H9 (cell line): Measurements from ENCODE around the gene SEMA5A. TPM values are rescaled to one million over a fixed set of nuclear protein-coding genes. Genes with fewer than 3 reads are reported as not detected.

Experiments used
- DNase-seq: peaks from one replicate; pipeline ENCODE4 v3.0.0-alpha.2; 2017
- H2AFZ ChIP-seq: one replicate; pipeline ENCODE4 v1.6.1; 2013; ENCODE audit warnings: mild to moderate bottlenecking, low read length, control low read depth, moderate library complexity
- H2AK5ac ChIP-seq: 2 replicates; pipeline ENCODE4 v1.6.1; 2013; ENCODE audit warnings: low read length, control low read depth, mixed read lengths; ENCODE audit not compliant: insufficient read length
- H2BK120ac ChIP-seq: one replicate; pipeline ENCODE4 v1.6.1; 2013; ENCODE audit warnings: low read depth, mild to moderate bottlenecking, low read length, control low read depth, inconsistent platforms; ENCODE audit not compliant: poor library complexity, severe bottlenecking
- H2BK12ac ChIP-seq: 2 replicates; pipeline ENCODE4 v1.6.1; 2013; ENCODE audit warnings: low read length, control low read depth, mixed read lengths, low read depth; ENCODE audit not compliant: insufficient read length
- H2BK15ac ChIP-seq: 2 replicates; pipeline ENCODE4 v1.6.1; 2013; ENCODE audit warnings: low read depth, low read length, control low read depth
- H2BK20ac ChIP-seq: one replicate; pipeline ENCODE4 v1.6.1; 2013; ENCODE audit warnings: low read depth, mild to moderate bottlenecking, low read length, control low read depth, inconsistent platforms; ENCODE audit not compliant: poor library complexity, severe bottlenecking
- H2BK5ac ChIP-seq: 2 replicates; pipeline ENCODE4 v1.6.1; 2013; ENCODE audit warnings: low read length, control low read depth, mixed read lengths; ENCODE audit not compliant: insufficient read length
- H3K14ac ChIP-seq: 2 replicates; pipeline ENCODE4 v1.6.1; 2013; ENCODE audit warnings: low read length, control low read depth; ENCODE audit not compliant: insufficient read depth
- H3K18ac ChIP-seq: 2 replicates; pipeline ENCODE4 v1.6.1; 2013; ENCODE audit warnings: low read depth, mild to moderate bottlenecking, mixed read lengths, low read length, control low read depth; ENCODE audit not compliant: insufficient read length
- H3K23ac ChIP-seq: 2 replicates; pipeline ENCODE4 v1.6.1; 2013; ENCODE audit warnings: low read length, control low read depth, mixed read lengths, low read depth; ENCODE audit not compliant: insufficient read length
- H3K23me2 ChIP-seq: 2 replicates; pipeline ENCODE4 v1.6.1; 2013; ENCODE audit warnings: low read depth, mild to moderate bottlenecking, mixed read lengths, low read length, control low read depth; ENCODE audit not compliant: insufficient read length, poor library complexity, severe bottlenecking
- H3K27ac ChIP-seq: 2 replicates; pipeline ENCODE4 v1.5.1; 2013; ENCODE audit warnings: low read length, control low read depth, mixed read lengths, low read depth; ENCODE audit not compliant: insufficient read length
- H3K27me3 ChIP-seq: 2 replicates; pipeline ENCODE4 v1.6.1; 2013; ENCODE audit warnings: low read length, control low read depth, inconsistent platforms; ENCODE audit not compliant: insufficient read depth
- H3K4ac ChIP-seq: 2 replicates; pipeline ENCODE4 v1.6.1; 2013; ENCODE audit warnings: low read depth, mild to moderate bottlenecking, control low read depth, inconsistent platforms, low read length, moderate library complexity
- H3K4me1 ChIP-seq: 2 replicates; pipeline ENCODE4 v1.6.1; 2013; ENCODE audit warnings: low read length, control low read depth, inconsistent platforms; ENCODE audit not compliant: insufficient read depth
- H3K4me2 ChIP-seq: 2 replicates; pipeline ENCODE4 v1.6.1; 2013; ENCODE audit warnings: low read length, control low read depth, mixed read lengths; ENCODE audit not compliant: insufficient read length, insufficient read depth
- H3K56ac ChIP-seq: 2 replicates; pipeline ENCODE4 v1.6.1; 2013; ENCODE audit warnings: low read depth, mild to moderate bottlenecking, mixed read lengths, low read length, control low read depth; ENCODE audit not compliant: insufficient read length
- H3K79me1 ChIP-seq: 2 replicates; pipeline ENCODE4 v1.6.1; 2013; ENCODE audit warnings: low read depth, mild to moderate bottlenecking, moderate library complexity, low read length, control low read depth, inconsistent platforms; ENCODE audit not compliant: insufficient read depth, poor library complexity, severe bottlenecking
- H3K79me2 ChIP-seq: 2 replicates; pipeline ENCODE4 v1.6.1; 2013; ENCODE audit warnings: low read length, control low read depth, inconsistent platforms; ENCODE audit not compliant: insufficient read depth
- H3K9ac ChIP-seq: 2 replicates; pipeline ENCODE4 v1.6.1; 2013; ENCODE audit warnings: low read length, control low read depth, mixed read lengths; ENCODE audit not compliant: insufficient read length; ENCODE audit errors: extremely low read depth
- H3K9me3 ChIP-seq: one replicate; pipeline ENCODE4 v1.6.1; 2013; ENCODE audit warnings: low read depth, low read length, inconsistent platforms; ENCODE audit not compliant: control insufficient read depth
- H3T11ph ChIP-seq: one replicate; pipeline ENCODE4 v1.6.1; 2013; ENCODE audit warnings: mild to moderate bottlenecking, low read length, control low read depth, inconsistent platforms
- H4K20me1 ChIP-seq: one replicate; pipeline ENCODE4 v1.6.1; 2013; ENCODE audit not compliant: control insufficient read depth, insufficient read length, insufficient read depth
- H4K5ac ChIP-seq: 2 replicates; pipeline ENCODE4 v1.6.1; 2013; ENCODE audit warnings: low read depth, mild to moderate bottlenecking, mixed read lengths, low read length, control low read depth; ENCODE audit not compliant: insufficient read length
- H4K8ac ChIP-seq: replicated peaks from 2 replicates; pipeline ENCODE4 v1.6.1; 2013; ENCODE audit warnings: low read length, control low read depth, mixed read lengths, low read depth; ENCODE audit not compliant: insufficient read length
- H4K91ac ChIP-seq: 2 replicates; pipeline ENCODE4 v1.6.1; 2013; ENCODE audit warnings: low read depth, mild to moderate bottlenecking, moderate library complexity, mixed read lengths, low read length, control low read depth; ENCODE audit not compliant: insufficient read length
- H3K27ac Mint-ChIP-seq, 3 experiments: 2 replicates in 2 of 3; 3 replicates in 1 of 3; pipeline ENCODE4 v1.8.0; 2020 to 2021; ENCODE audit warnings: mixed read lengths in 3 of 3, mild to moderate bottlenecking in 1 of 3, moderate library complexity in 1 of 3
- H3K27me3 Mint-ChIP-seq: 2 replicates; pipeline ENCODE4 v1.8.0; 2021; ENCODE audit warnings: low read depth, mild to moderate bottlenecking, moderate library complexity, mixed read lengths
- H3K36me3 Mint-ChIP-seq, 3 experiments: 2 replicates in 2 of 3; 3 replicates in 1 of 3; pipeline ENCODE4 v1.8.0; 2020 to 2021; ENCODE audit warnings: low read depth in 3 of 3, mixed read lengths in 3 of 3; ENCODE audit not compliant: insufficient read depth in 1 of 3
- H3K4me1 Mint-ChIP-seq, 2 experiments: 2 replicates each; pipeline ENCODE4 v1.8.0; 2020; ENCODE audit warnings: mixed read lengths in 2 of 2
- H3K4me3 Mint-ChIP-seq, 2 experiments: 2 replicates in 1 of 2; 3 replicates in 1 of 2; pipeline ENCODE4 v1.8.0; 2020 to 2021; ENCODE audit warnings: mild to moderate bottlenecking in 2 of 2, mixed read lengths in 2 of 2, moderate library complexity in 1 of 2
- H3K9me3 Mint-ChIP-seq, 2 experiments: 2 replicates in 1 of 2; 3 replicates in 1 of 2; pipeline ENCODE4 v1.8.0; 2020; ENCODE audit warnings: mild to moderate bottlenecking in 2 of 2, mixed read lengths in 2 of 2, moderate library complexity in 1 of 2
- WGBS: extraction: QIAGEN DNeasy Blood & Tissue Kit; methylation state at CpG from one replicate; pipeline ENCODE4 v1.1.7; 2013; ENCODE audit warnings: missing lambda C conversion rate, low lambda C conversion rate, mixed read lengths; ENCODE audit not compliant: insufficient read length; ENCODE audit errors: extremely low coverage; 5-methylcytosine and 5-hydroxymethylcytosine counted together
- total RNA-seq: library from RNA; stranded (reverse); gene quantifications from 2 replicates; pipeline ENCODE4 v1.2.1, GENCODE V29; 2021
- TF ChIP-seq, protein P1 (sequence below): fragments of 200-600 bp; sonication (generic); conservative IDR thresholded peaks from 3 replicates; pipeline ENCODE4 v1.8.0; 2021; ENCODE audit warnings: antibody characterized with exemption, mild to moderate bottlenecking

SEMA5A gene
- total RNA-seq, 1 experiment from 2014 or later: 4.3 TPM

- WGBS: no CpG with 5 or more reads among the region's 4 CpGs
Observed at GRCh38 chr5:9329125-9329524, 216.8 kb downstream of the SEMA5A start.

More at GRCh38 chr5:9329125-9329524, 216.8 kb downstream of the SEMA5A start:
- no peaks in the 10 kb centered on the region for H3K23me2 ChIP-seq
- no peaks in the 10 kb centered on the region for H3K27me3 Mint-ChIP-seq
- no peak overlapping the region for H3K18ac ChIP-seq
- no peak overlapping the region for H3K56ac ChIP-seq
- no peak overlapping the region for H2BK20ac ChIP-seq
- no peak overlapping the region for H2BK12ac ChIP-seq
- H3K4me1 ChIP-seq: no peaks in the 10 kb centered on the region
- H3K36me3 Mint-ChIP-seq: no peaks in the 10 kb centered on the region; a peak in 1 of 7 replicates
- no peak overlapping the region for H2AFZ ChIP-seq
- H3K4ac ChIP-seq: no peak overlapping the region
- H3K9me3 ChIP-seq: no peaks in the 10 kb centered on the region
- no peaks in the 10 kb centered on the region for H3K27me3 ChIP-seq
- H3K23ac ChIP-seq: no peak overlapping the region
- no peak for DNase-seq
- H3K9ac ChIP-seq: no peak overlapping the region
- H3T11ph ChIP-seq: no peak overlapping the region
- H4K20me1 ChIP-seq: no peaks in the 10 kb centered on the region
- H4K8ac ChIP-seq: no peak overlapping the region
- H2BK120ac ChIP-seq: no peak overlapping the region
- no peaks in the 10 kb centered on the region for H3K79me2 ChIP-seq
- H4K91ac ChIP-seq: no peak overlapping the region
- H2BK15ac ChIP-seq: no peak overlapping the region
- peaks cover 4 to 17% of the 10 kb centered on the region in 2 experiments for H3K4me1 Mint-ChIP-seq
- H3K9me3 Mint-ChIP-seq: no peaks in the 10 kb centered on the region
- H2AK5ac ChIP-seq: no peak overlapping the region
- no peak overlapping the region for H4K5ac ChIP-seq
- no peak overlapping the region for H3K27ac ChIP-seq
- no peak overlapping the region for H3K4me3 Mint-ChIP-seq
- H3K27ac Mint-ChIP-seq: no peak overlapping the region
- TF ChIP-seq, protein P1, sequence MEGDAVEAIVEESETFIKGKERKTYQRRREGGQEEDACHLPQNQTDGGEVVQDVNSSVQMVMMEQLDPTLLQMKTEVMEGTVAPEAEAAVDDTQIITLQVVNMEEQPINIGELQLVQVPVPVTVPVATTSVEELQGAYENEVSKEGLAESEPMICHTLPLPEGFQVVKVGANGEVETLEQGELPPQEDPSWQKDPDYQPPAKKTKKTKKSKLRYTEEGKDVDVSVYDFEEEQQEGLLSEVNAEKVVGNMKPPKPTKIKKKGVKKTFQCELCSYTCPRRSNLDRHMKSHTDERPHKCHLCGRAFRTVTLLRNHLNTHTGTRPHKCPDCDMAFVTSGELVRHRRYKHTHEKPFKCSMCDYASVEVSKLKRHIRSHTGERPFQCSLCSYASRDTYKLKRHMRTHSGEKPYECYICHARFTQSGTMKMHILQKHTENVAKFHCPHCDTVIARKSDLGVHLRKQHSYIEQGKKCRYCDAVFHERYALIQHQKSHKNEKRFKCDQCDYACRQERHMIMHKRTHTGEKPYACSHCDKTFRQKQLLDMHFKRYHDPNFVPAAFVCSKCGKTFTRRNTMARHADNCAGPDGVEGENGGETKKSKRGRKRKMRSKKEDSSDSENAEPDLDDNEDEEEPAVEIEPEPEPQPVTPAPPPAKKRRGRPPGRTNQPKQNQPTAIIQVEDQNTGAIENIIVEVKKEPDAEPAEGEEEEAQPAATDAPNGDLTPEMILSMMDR: no peak
- H3K4me2 ChIP-seq: no peak overlapping the region
- H3K79me1 ChIP-seq: no peaks in the 10 kb centered on the region
- no peak overlapping the region for H2BK5ac ChIP-seq
- H3K14ac ChIP-seq: no peak overlapping the region
